Measurements from ENCODE around the gene TYROBP. TPM values are rescaled to one million over a fixed set of nuclear protein-coding genes. Genes with fewer than 3 reads are reported as not detected.

Gene TYROBP
- total and polyA plus RNA-seq, 2 of the 8 experiments (the other 6 are each of a cell fraction or from before 2014, with no cell fraction given) = 0.18 TPM; not detected in 1

DNA sequence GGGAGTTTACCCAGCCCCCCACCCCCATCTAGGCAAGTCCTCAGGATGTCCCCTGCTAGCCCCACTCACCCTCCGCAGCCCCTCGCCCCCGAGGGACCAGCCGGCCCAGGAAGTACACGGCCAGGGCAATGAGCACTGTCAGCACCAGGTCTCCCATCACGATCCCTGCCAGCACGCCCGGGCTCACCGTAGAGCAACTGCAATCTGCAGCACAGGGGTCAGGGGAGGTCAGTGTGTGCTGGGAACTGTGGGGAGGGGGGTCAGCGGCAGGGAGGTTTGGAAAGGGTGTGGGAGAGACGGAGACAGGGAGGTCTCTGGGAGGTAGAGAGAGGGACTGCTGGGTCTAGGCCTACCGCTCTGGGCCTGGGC lies 734 bp downstream of the TYROBP start (continued):
- TF ChIP-seq, protein P1, sequence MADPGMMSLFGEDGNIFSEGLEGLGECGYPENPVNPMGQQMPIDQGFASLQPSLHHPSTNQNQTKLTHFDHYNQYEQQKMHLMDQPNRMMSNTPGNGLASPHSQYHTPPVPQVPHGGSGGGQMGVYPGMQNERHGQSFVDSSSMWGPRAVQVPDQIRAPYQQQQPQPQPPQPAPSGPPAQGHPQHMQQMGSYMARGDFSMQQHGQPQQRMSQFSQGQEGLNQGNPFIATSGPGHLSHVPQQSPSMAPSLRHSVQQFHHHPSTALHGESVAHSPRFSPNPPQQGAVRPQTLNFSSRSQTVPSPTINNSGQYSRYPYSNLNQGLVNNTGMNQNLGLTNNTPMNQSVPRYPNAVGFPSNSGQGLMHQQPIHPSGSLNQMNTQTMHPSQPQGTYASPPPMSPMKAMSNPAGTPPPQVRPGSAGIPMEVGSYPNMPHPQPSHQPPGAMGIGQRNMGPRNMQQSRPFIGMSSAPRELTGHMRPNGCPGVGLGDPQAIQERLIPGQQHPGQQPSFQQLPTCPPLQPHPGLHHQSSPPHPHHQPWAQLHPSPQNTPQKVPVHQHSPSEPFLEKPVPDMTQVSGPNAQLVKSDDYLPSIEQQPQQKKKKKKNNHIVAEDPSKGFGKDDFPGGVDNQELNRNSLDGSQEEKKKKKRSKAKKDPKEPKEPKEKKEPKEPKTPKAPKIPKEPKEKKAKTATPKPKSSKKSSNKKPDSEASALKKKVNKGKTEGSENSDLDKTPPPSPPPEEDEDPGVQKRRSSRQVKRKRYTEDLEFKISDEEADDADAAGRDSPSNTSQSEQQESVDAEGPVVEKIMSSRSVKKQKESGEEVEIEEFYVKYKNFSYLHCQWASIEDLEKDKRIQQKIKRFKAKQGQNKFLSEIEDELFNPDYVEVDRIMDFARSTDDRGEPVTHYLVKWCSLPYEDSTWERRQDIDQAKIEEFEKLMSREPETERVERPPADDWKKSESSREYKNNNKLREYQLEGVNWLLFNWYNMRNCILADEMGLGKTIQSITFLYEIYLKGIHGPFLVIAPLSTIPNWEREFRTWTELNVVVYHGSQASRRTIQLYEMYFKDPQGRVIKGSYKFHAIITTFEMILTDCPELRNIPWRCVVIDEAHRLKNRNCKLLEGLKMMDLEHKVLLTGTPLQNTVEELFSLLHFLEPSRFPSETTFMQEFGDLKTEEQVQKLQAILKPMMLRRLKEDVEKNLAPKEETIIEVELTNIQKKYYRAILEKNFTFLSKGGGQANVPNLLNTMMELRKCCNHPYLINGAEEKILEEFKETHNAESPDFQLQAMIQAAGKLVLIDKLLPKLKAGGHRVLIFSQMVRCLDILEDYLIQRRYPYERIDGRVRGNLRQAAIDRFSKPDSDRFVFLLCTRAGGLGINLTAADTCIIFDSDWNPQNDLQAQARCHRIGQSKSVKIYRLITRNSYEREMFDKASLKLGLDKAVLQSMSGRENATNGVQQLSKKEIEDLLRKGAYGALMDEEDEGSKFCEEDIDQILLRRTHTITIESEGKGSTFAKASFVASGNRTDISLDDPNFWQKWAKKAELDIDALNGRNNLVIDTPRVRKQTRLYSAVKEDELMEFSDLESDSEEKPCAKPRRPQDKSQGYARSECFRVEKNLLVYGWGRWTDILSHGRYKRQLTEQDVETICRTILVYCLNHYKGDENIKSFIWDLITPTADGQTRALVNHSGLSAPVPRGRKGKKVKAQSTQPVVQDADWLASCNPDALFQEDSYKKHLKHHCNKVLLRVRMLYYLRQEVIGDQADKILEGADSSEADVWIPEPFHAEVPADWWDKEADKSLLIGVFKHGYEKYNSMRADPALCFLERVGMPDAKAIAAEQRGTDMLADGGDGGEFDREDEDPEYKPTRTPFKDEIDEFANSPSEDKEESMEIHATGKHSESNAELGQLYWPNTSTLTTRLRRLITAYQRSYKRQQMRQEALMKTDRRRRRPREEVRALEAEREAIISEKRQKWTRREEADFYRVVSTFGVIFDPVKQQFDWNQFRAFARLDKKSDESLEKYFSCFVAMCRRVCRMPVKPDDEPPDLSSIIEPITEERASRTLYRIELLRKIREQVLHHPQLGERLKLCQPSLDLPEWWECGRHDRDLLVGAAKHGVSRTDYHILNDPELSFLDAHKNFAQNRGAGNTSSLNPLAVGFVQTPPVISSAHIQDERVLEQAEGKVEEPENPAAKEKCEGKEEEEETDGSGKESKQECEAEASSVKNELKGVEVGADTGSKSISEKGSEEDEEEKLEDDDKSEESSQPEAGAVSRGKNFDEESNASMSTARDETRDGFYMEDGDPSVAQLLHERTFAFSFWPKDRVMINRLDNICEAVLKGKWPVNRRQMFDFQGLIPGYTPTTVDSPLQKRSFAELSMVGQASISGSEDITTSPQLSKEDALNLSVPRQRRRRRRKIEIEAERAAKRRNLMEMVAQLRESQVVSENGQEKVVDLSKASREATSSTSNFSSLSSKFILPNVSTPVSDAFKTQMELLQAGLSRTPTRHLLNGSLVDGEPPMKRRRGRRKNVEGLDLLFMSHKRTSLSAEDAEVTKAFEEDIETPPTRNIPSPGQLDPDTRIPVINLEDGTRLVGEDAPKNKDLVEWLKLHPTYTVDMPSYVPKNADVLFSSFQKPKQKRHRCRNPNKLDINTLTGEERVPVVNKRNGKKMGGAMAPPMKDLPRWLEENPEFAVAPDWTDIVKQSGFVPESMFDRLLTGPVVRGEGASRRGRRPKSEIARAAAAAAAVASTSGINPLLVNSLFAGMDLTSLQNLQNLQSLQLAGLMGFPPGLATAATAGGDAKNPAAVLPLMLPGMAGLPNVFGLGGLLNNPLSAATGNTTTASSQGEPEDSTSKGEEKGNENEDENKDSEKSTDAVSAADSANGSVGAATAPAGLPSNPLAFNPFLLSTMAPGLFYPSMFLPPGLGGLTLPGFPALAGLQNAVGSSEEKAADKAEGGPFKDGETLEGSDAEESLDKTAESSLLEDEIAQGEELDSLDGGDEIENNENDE (IDR thresholded peaks at IDR 0.05; ENCODE audit: insufficient replicate concordance, low read length) = no peak
- TF ChIP-seq CBX5 (IDR thresholded peaks at IDR 0.05; ENCODE audit: low read depth, low read length) = no peak
- no peak for TF ChIP-seq EZH2 (IDR thresholded peaks at IDR 0.05; ENCODE audit: low read depth, low read length, severe bottlenecking)
- no peak for TF ChIP-seq SIX5 (IDR thresholded peaks at IDR 0.05; ENCODE audit: low read depth, low read length)
- TF ChIP-seq SIN3A (conservative IDR thresholded peaks at IDR 0.05 in 1 of 2, IDR thresholded peaks at IDR 0.05 in 1 of 2; ENCODE audit: low read depth in 1 of 2, low read length in 2 of 2) = no peak
- TF ChIP-seq POLR2AphosphoS5 (IDR thresholded peaks at IDR 0.05; ENCODE audit: low read depth, low read length) = no peak
- no peak for TF ChIP-seq ZNF274 (IDR thresholded peaks at IDR 0.05; ENCODE audit: borderline replicate concordance, extremely low read depth, low read length)
- no peak for TF ChIP-seq POLR2A (IDR thresholded peaks at IDR 0.05; ENCODE audit: control extremely low read depth in 1 of 2, low read depth in 2 of 2, low read length in 2 of 2)
- no peak for TF ChIP-seq BCL11A (IDR thresholded peaks at IDR 0.05; ENCODE audit: low read depth in 2 of 2, low read length in 2 of 2)
- no peak for TF ChIP-seq MAFK (IDR thresholded peaks at IDR 0.05; ENCODE audit: low read depth, low read length)
- TF ChIP-seq TAF1 (IDR thresholded peaks at IDR 0.05; ENCODE audit: low read depth, low read length) = no peak
- TF ChIP-seq, protein P2, sequence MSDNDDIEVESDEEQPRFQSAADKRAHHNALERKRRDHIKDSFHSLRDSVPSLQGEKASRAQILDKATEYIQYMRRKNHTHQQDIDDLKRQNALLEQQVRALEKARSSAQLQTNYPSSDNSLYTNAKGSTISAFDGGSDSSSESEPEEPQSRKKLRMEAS (IDR thresholded peaks at IDR 0.05) = no peak
- TF ChIP-seq CHD1 (IDR thresholded peaks at IDR 0.05; ENCODE audit: low read depth, low read length) = no peak

All from H1 (cell line).